Endothelial cell of umbilical vein (primary cell): ENCODE results near the gene MYO16. TPM values are rescaled to one million over a fixed set of nuclear protein-coding genes. Genes with fewer than 3 reads are reported as not detected.

ENCODE experiments used
- BruUV-seq: library from RNA; stranded (reverse); fragments of 400-500 nt; replicated peaks from 2 replicates; lab custom pipeline; 2021; lab: Mats Ljungman, UMichigan
- CTCF ChIA-PET: fragments of 300-600, 350-600 bp; sonication (Branson Sonifier 250); formaldehyde crosslinking; loops from one replicate; lab custom pipeline; 2021; ENCODE audit warnings: antibody characterized with exemption, inconsistent platforms; lab: Charles Lee
- POLR2A ChIA-PET: fragments of 300-600, 350-600 bp; sonication (Branson Sonifier 250); formaldehyde crosslinking; loops from one replicate; lab custom pipeline; 2021; ENCODE audit warnings: antibody characterized with exemption, inconsistent platforms; lab: Charles Lee
- DNase-seq: peaks from one replicate; pipeline ENCODE4 v3.0.0-alpha.2; 2011; ENCODE audit warnings: low read depth, low spot score
- FAIRE-seq: peaks from 2 replicates; lab custom pipeline; 2011; peaks lifted over from hg19 to GRCh38; lab: Jason Lieb, UNC
- H2AFZ ChIP-seq: 2 replicates; pipeline ENCODE4 v1.6.0; 2012; ENCODE audit warnings: low read depth, low read length, control low read depth, inconsistent platforms
- H3K27ac ChIP-seq: 2 replicates; pipeline ENCODE4 v1.5.1; 2011; ENCODE audit warnings: low read depth, mild to moderate bottlenecking, control low read depth, low read length, moderate library complexity; ENCODE audit not compliant: insufficient read depth
- H3K27me3 ChIP-seq, 2 experiments: 2 replicates each; pipeline versions ENCODE4 v1.6.0 to v1.6.1; 2011; ENCODE audit warnings: low read length in 2 of 2, mixed read lengths in 1 of 2; ENCODE audit not compliant: control insufficient read depth in 2 of 2, insufficient read depth in 2 of 2
- H3K36me3 ChIP-seq, 2 experiments: 2 replicates in 1 of 2; 3 replicates in 1 of 2; pipeline ENCODE4 v1.5.1; 2011; ENCODE audit warnings: low read length in 2 of 2, mild to moderate bottlenecking in 1 of 2, moderate library complexity in 1 of 2; ENCODE audit not compliant: control insufficient read depth in 2 of 2, insufficient read depth in 2 of 2; ENCODE audit errors: extremely low read depth in 1 of 2
- H3K4me1 ChIP-seq: 3 replicates; pipeline ENCODE4 v1.5.1; 2011; ENCODE audit warnings: mild to moderate bottlenecking, low read length; ENCODE audit not compliant: control insufficient read depth, insufficient read depth; ENCODE audit errors: extremely low read depth
- H3K4me2 ChIP-seq: 2 replicates; pipeline ENCODE4 v1.6.1; 2011; ENCODE audit warnings: low read length, control low read depth, mixed read lengths; ENCODE audit not compliant: insufficient read depth
- H3K4me3 ChIP-seq, 3 experiments: fragments of 200-600 bp in 1 of 3; sonication (generic), shearing (Covaris generic) in 1 of 3; replicated peaks in 1 of 3; 2 replicates each; pipeline ENCODE4 v1.5.1; 2011 to 2016; ENCODE audit warnings: control low read depth in 3 of 3, low read length in 3 of 3, mild to moderate bottlenecking in 2 of 3, inconsistent platforms in 1 of 3, low read depth in 1 of 3, moderate library complexity in 1 of 3; ENCODE audit not compliant: insufficient read depth in 1 of 3
- H3K79me2 ChIP-seq: 2 replicates; pipeline ENCODE4 v1.6.0; 2012; ENCODE audit warnings: low read length, inconsistent platforms; ENCODE audit not compliant: control insufficient read depth, insufficient read depth
- H3K9ac ChIP-seq: replicated peaks from 2 replicates; pipeline ENCODE3; 2011; ENCODE audit warnings: low read length, control low read depth; ENCODE audit not compliant: insufficient read depth; ENCODE audit errors: extremely low read depth
- H3K9me1 ChIP-seq: replicated peaks from 3 replicates; pipeline ENCODE4 v1.6.0; 2011; ENCODE audit warnings: mild to moderate bottlenecking, low read length; ENCODE audit not compliant: control insufficient read depth, insufficient read depth; ENCODE audit errors: extremely low read depth
- H3K9me3 ChIP-seq: replicated peaks from 2 replicates; pipeline ENCODE4 v1.5.1; 2012; ENCODE audit warnings: low read length, inconsistent platforms; ENCODE audit not compliant: control insufficient read depth, insufficient read depth
- H4K20me1 ChIP-seq: replicated peaks from 2 replicates; pipeline ENCODE3; 2011; ENCODE audit warnings: mild to moderate bottlenecking, low read length; ENCODE audit not compliant: control insufficient read depth, insufficient read depth; ENCODE audit errors: extremely low read depth
- CTCF ChIP-seq, 2 donors: IDR thresholded peaks; 1 replicate in 1 of 2; 2 replicates in 1 of 2; pipeline ENCODE4 v1.5.1; 2011; ENCODE audit warnings: low read length in 2 of 2, mild to moderate bottlenecking in 2 of 2, moderate library complexity in 2 of 2, control low read depth in 1 of 2, inconsistent platforms in 1 of 2, low read depth in 1 of 2; ENCODE audit not compliant: insufficient read depth in 1 of 2; ENCODE audit errors: extremely low read depth in 1 of 2
- EZH2 ChIP-seq: IDR thresholded peaks from 2 replicates; pipeline ENCODE4 v1.6.1; 2012; ENCODE audit warnings: borderline replicate concordance, low read depth, mild to moderate bottlenecking, moderate library complexity, low read length, inconsistent platforms; ENCODE audit not compliant: severe bottlenecking
- FOS ChIP-seq: IDR thresholded peaks from 2 replicates; pipeline ENCODE4 v1.6.1; 2011; ENCODE audit warnings: mild to moderate bottlenecking, low read length, moderate library complexity, borderline replicate concordance; ENCODE audit not compliant: insufficient read depth
- GATA2 ChIP-seq: IDR thresholded peaks from 2 replicates; pipeline ENCODE4 v1.7.0; 2011; ENCODE audit warnings: low read depth, mild to moderate bottlenecking, moderate library complexity, mixed read lengths, low read length; ENCODE audit not compliant: insufficient read length, insufficient read depth
- JUN ChIP-seq: IDR thresholded peaks from 2 replicates; pipeline ENCODE4 v1.6.1; 2011; ENCODE audit warnings: borderline replicate concordance, low read depth; ENCODE audit not compliant: insufficient read length, insufficient read depth
- MYC ChIP-seq: IDR thresholded peaks from one replicate; pipeline ENCODE4 v1.6.1; 2011; ENCODE audit warnings: mild to moderate bottlenecking, low read depth, low read length
- POLR2A ChIP-seq: IDR thresholded peaks from 2 replicates; pipeline ENCODE4 v1.6.1; 2012; ENCODE audit warnings: low read depth, mild to moderate bottlenecking, control low read depth, low read length
- POLR2AphosphoS5 ChIP-seq: IDR thresholded peaks from 2 replicates; pipeline ENCODE4 v1.6.1; 2012; ENCODE audit warnings: low read depth, mild to moderate bottlenecking, control low read depth, low read length, moderate library complexity; ENCODE audit not compliant: insufficient read depth
- dilution Hi-C: fragments of 300-500 bp; cut with MboI; formaldehyde crosslinking; loops from one replicate; pipeline ENCODE4 v1.15.0; 2019; ENCODE audit warnings: low sequenced_read_pairs; ENCODE audit not compliant: extremely low pct_ligation_motif_present
- intact Hi-C: fragments of 100-400 bp; cut with micrococcal nuclease; formaldehyde crosslinking; loops from one replicate; pipeline ENCODE4 v1.10.0; 2022
- polyA plus RNA-seq, 4 experiments: library from polyadenylated mRNA; depleted of rRNA in 3 of 4; stranded (reverse) in 3 of 4; unstranded in 1 of 4; fragments of >200 nt; gene quantifications; 2 replicates each; pipeline versions ENCODE4 v1.2.1 to v1.2.3, GENCODE V29; 2011 to 2012; ENCODE audit warnings: missing spikeins in 1 of 4
- total RNA-seq: library from RNA; stranded (reverse); gene quantifications from 2 replicates; pipeline ENCODE4 v1.2.3, GENCODE V29; 2021
- TF ChIP-seq, protein P1 (sequence below): IDR thresholded peaks from 2 replicates; pipeline ENCODE4 v1.6.1; 2011; ENCODE audit not compliant: insufficient read depth, insufficient read length

The MYO16 gene
- total and polyA plus RNA-seq, 2 donors (not counting 3 experiments of a cell fraction or from before 2014, with no cell fraction given) = 0.03 to 0.04 TPM

DNA sequence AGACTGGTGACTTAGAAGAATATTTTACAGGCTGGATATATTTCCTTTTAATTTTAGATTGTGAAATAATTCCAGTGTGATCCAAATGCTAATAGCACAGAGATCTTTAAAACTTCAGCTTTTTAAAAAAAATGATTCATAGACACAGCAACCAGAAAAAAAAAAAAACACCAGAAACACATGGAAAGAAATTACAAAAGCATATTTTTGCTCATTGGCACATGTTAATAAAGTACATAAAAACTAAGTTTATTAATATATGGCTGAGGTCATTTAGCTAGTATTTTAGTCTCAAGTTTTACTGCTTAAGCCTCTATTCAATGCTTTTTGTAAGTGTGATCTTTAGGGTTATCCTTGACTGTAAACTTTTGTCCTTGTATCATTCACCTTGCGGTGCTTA is 577 bp downstream of the MYO16 start:
- no peak overlapping the region for H2AFZ ChIP-seq
- TF ChIP-seq POLR2AphosphoS5 = no peak
- TF ChIP-seq CTCF (IDR thresholded peaks at IDR 0.05; ENCODE audit: extremely low read depth in 1 of 2, insufficient read depth in 1 of 2, low read depth in 1 of 2, low read length in 2 of 2) = no peak
- TF ChIP-seq, protein P1, sequence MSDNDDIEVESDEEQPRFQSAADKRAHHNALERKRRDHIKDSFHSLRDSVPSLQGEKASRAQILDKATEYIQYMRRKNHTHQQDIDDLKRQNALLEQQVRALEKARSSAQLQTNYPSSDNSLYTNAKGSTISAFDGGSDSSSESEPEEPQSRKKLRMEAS = no peak
- TF ChIP-seq EZH2 = no peak
- TF ChIP-seq POLR2A = no peak
- no peak for TF ChIP-seq MYC
- TF ChIP-seq FOS = no peak
- no peak for TF ChIP-seq JUN
- TF ChIP-seq GATA2 = no peak
- FAIRE-seq (no peak), DNase-seq (no peak)
- no peaks in the 10 kb centered on the region for H4K20me1 ChIP-seq
- BruUV-seq = no TSS peak
- dilution Hi-C loops = no loop called here
- H3K9me1 ChIP-seq = no peaks in the 10 kb centered on the region
- no peak overlapping the region for H3K27ac ChIP-seq
- intact Hi-C loops = no loop called here
- no peaks in the 10 kb centered on the region for H3K27me3 ChIP-seq
- H3K4me2 ChIP-seq = no peak overlapping the region
- H3K79me2 ChIP-seq = no peaks in the 10 kb centered on the region
- H3K9ac ChIP-seq = no peak overlapping the region
- CTCF ChIA-PET = no interaction called here
- H3K36me3 ChIP-seq = no peaks in the 10 kb centered on the region
- H3K4me3 ChIP-seq = no peak overlapping the region
- H3K4me1 ChIP-seq = no peaks in the 10 kb centered on the region
- POLR2A ChIA-PET = no interaction called here
- H3K9me3 ChIP-seq = no peaks in the 10 kb centered on the region
